B cell (primary cell): ENCODE measurements around the gene STOML1.

Experiments used
- EZH2 ChIP-seq: IDR thresholded peaks from 2 replicates; pipeline ENCODE4 v1.6.1; 2012; ENCODE audit warnings: borderline replicate concordance, low read depth, mild to moderate bottlenecking, moderate library complexity, low read length; ENCODE audit not compliant: insufficient read depth, poor library complexity, severe bottlenecking
- TF ChIP-seq, protein P1 (sequence below): fragments of 200-600 bp; IDR thresholded peaks from one replicate; pipeline ENCODE4 v1.8.0; 2022; ENCODE audit warnings: antibody characterized with exemption, mild to moderate bottlenecking

DNA sequence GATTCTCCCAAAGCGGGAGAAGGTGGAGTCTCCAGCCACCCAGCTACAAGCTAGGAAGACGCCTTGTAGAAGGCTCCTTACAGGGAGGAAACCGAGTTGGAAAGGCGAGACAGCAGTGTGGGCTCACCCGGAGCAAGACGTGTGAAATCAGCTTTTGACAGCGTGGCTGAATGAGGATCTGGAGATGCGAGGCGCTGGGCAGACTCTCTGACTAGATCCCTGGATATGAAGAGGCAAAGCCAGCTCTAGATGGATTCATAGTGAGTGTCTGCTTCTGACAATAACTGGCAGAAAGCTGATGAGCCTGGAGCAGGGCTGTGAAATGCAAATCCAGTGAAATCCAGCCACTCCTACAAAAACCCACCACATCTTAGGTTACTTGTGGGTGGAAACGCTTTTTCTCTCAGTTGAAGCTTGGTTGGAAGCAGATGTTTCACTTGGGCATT lies 49.2 kb upstream of the STOML1 start:
- TF ChIP-seq, protein P1, sequence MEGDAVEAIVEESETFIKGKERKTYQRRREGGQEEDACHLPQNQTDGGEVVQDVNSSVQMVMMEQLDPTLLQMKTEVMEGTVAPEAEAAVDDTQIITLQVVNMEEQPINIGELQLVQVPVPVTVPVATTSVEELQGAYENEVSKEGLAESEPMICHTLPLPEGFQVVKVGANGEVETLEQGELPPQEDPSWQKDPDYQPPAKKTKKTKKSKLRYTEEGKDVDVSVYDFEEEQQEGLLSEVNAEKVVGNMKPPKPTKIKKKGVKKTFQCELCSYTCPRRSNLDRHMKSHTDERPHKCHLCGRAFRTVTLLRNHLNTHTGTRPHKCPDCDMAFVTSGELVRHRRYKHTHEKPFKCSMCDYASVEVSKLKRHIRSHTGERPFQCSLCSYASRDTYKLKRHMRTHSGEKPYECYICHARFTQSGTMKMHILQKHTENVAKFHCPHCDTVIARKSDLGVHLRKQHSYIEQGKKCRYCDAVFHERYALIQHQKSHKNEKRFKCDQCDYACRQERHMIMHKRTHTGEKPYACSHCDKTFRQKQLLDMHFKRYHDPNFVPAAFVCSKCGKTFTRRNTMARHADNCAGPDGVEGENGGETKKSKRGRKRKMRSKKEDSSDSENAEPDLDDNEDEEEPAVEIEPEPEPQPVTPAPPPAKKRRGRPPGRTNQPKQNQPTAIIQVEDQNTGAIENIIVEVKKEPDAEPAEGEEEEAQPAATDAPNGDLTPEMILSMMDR, result no peak
- no peak for TF ChIP-seq EZH2
